ENCODE data around the gene RAB42. TPM values are rescaled to one million over a fixed set of nuclear protein-coding genes. Genes with fewer than 3 reads are reported as not detected.
"Not testable (repeated sequence)": the region's sequence is repeated elsewhere in the genome, so short reads cannot be mapped to it uniquely, and the experiment has no call there.

The RAB42 gene, protein sequence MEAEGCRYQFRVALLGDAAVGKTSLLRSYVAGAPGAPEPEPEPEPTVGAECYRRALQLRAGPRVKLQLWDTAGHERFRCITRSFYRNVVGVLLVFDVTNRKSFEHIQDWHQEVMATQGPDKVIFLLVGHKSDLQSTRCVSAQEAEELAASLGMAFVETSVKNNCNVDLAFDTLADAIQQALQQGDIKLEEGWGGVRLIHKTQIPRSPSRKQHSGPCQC
- not detected for total RNA-seq

DNA sequence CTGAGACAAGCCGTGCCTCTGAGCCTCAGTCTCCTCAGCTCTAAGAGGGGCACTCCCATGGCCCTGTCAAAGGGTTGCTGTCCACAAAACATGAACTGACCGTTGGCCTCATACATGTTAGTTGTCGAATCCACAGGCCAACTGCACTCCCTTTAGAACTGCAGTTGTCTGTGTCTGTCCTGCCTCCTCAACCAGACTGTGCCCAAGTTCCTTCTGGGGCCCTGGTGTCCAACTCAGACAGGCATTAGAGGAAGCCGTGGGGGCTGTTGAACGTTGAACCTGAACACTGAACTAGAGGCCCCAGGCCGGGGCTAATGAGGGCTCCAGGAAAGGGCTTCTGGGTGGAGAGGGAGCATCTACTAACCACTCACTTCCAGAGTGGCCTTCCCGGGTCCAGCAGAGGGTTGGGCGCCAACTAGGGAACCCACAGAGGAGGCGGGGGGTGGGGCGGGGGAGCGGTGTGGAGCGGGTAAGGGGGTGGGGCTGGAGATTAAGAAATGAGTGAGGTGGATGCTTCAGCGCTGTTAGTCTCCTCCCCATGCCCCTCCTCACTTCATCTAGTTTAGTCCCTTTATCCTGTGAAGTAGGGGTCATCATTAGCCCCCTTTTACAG is at the start of gene RAB42:
TSS of gene RAB42 (plus strand) at position 558 of the 613 bp plus-strand sequence. CDS start 247 bp downstream, outside the sequence.
- no peaks in the 10 kb centered on the region for H3K9me3 Mint-ChIP-seq
- peaks cover 9% of the 10 kb centered on the region for H3K27me3 Mint-ChIP-seq
- peak within 1 kb of the TSS; percentile 43 for H3K4me3 Mint-ChIP-seq
- peaks cover 6% of the 10 kb centered on the region for H3K36me3 Mint-ChIP-seq (ENCODE audit: low read depth)
- DNase-seq: no peak
- CTCF ChIA-PET: no interaction called here
- H3K4me1 Mint-ChIP-seq: peaks cover 8% of the 10 kb centered on the region
- no peak within 1 kb of the TSS for H3K27ac Mint-ChIP-seq
- POLR2A ChIA-PET: interaction anchor here (1.6 to 2.6 kb wide), 2 partner anchors 10 to 11 kb away, joined by 11 to 19 read pairs; no protein-coding TSS in a partner anchor

DNA sequence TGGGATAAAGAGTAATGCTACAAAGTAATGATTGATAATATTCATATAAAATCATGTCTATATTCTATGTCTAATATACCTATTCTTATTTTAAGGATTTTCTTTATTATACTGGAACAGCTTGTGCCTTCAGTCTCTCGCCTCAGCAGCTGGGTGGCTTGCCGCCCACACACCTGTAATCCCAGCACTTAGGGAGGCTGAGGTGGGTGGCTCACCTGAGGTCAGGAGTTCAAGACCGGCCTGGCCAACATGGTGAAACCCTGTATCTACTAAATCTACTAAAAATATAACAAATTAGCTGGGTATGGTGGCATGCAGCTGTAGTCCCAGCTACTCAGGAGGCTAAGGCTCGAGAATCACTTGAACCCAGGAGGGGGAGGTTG is 46.8 kb upstream of the RAB42 start:
- Mint-ChIP-seq H3K27ac (no peak overlapping the region), H3K9me3 (no peaks in the 10 kb centered on the region), H3K27me3 (no peaks in the 10 kb centered on the region), H3K36me3 (ENCODE audit: low read depth) (no peaks in the 10 kb centered on the region), H3K4me3 (no peak overlapping the region), H3K4me1 (no peaks in the 10 kb centered on the region)
- DNase-seq: no peak
- ChIA-PET CTCF (no interaction called here), POLR2A (interaction anchor here (0.8 to 1.4 kb wide), 2 partner anchors 37 to 103 kb away, joined by 3 to 5 read pairs; partner anchors contain the start of gene RNU11)

DNA sequence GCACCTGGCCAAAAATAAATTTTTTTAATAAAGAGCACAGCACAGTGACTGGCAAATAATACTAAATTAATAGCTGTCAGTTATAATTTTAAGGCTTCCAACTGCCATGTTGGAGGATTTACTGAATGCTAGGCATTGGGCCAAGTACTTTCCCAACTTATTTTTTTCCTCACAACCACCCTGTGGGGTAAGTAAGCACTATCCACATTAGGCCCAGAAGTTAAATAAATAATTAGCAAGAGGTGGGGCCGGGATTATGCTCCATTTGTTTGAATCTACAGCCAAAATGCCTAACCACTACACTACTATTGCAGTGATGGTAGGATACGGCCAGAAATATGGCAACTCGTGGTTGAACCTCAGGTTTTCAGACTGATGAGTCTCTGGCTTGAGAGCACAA is 43.7 kb upstream of the RAB42 start:
- Mint-ChIP-seq H3K4me1 (peaks cover 11% of the 10 kb centered on the region), H3K27me3 (no peaks in the 10 kb centered on the region), H3K4me3 (no peak overlapping the region), H3K27ac (no peak overlapping the region), H3K9me3 (no peaks in the 10 kb centered on the region), H3K36me3 (ENCODE audit: low read depth) (peaks cover 5% of the 10 kb centered on the region)
- POLR2A ChIA-PET: interaction anchor here (1.6 to 10.6 kb wide), 3 partner anchors 30 to 32 kb away, joined by 3 to 185 read pairs (median 6); no protein-coding TSS in a partner anchor
- CTCF ChIA-PET: no interaction called here
- no peak for DNase-seq

DNA sequence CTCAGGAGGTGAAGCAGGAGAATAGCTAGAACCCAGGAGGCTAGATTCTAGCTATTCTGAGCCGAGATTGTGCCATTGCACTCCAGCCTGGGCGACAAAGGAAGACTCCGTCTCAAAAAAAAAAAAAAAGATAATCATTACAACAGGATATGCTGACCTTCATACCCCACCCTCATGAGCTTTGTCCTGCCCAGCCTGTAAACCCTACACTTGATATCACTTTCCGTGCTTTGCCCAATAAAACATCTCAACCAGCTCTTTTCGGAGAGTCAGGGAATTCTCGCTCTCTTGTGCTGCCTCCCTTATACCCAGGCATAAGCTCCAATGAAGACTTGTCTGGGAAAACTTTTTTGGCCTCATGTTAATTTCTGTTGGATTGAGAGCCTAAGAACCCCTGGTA is 40.7 kb upstream of the RAB42 start:
- POLR2A ChIA-PET: interaction anchor here (0.6 to 10.6 kb wide), 5 partner anchors 13 to 118 kb away, joined by 3 to 185 read pairs (median 4); partner anchors contain the start of gene RCC1
- CTCF ChIA-PET: interaction anchor here (0.7 to 5.5 kb wide), 3 partner anchors 29 to 326 kb away, joined by 3 to 36 read pairs (median 3); no protein-coding TSS in a partner anchor
- H3K27ac Mint-ChIP-seq: no peak overlapping the region
- peaks cover 27% of the 10 kb centered on the region for H3K4me1 Mint-ChIP-seq
- H3K4me3 Mint-ChIP-seq: no peak overlapping the region
- DNase-seq: no peak
- no peaks in the 10 kb centered on the region for H3K27me3 Mint-ChIP-seq
- H3K36me3 Mint-ChIP-seq (ENCODE audit: low read depth): peaks cover 24% of the 10 kb centered on the region
- no peaks in the 10 kb centered on the region for H3K9me3 Mint-ChIP-seq

DNA sequence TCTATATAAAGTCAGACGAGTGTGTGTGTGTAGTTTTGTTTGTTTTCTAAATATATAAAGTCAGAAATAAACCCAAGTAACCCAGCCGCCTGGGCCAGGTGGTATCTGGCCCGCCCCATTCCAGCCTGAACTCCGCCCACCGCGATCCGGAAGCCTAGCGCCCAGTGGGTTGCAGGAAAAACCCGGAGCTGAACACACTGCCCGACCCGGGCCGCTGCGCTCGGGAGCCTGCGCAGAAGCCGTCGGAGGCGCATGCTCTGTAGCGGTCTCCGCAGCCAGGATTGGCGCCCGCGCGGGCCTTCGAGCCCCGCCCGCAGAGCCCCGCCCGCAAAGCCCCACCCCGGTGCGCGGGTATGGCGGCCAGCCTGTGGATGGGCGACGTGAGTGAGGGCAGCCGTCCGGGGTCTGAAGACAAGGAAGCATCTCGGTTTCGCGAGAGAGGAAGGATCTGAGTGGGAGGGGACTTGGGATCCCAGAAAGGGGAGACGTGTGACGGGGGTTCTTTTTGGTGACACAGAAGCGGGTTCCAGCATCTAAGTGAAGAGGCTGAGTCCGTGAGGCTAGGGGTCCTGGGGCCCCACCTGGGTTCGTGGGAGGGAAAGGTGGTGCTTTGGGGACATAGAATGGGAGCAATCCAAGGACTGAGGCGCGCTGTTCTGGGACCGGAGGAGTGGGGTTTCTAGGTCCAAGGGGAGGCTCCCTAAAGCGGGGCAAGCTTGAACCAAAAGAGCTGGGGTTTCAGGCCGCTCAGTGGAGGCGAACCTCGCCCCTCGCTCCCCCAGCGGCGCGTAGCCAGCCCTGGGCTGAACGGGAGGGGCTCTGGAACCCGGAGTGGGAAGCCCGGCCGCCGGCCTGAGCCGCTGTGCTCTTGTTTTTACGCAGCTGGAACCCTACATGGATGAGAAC is 39.1 kb upstream of the RAB42 start, which contains the start of gene TRNAU1AP:
TSS of gene TRNAU1AP (plus strand) at position 328 of the 906 bp plus-strand sequence. CDS start at position 354, 26 bp downstream.
- CTCF ChIA-PET: interaction anchor here (0.6 to 5.5 kb wide), 7 partner anchors 28 to 324 kb away, joined by 3 to 36 read pairs (median 5); no protein-coding TSS in a partner anchor
- no peaks in the 10 kb centered on the region for H3K27me3 Mint-ChIP-seq
- peaks cover 29% of the 10 kb centered on the region for H3K36me3 Mint-ChIP-seq (ENCODE audit: low read depth)
- DNase-seq: peak; percentile 98
- no peaks in the 10 kb centered on the region for H3K9me3 Mint-ChIP-seq
- peak within 1 kb of the TSS; percentile 91 for H3K27ac Mint-ChIP-seq
- POLR2A ChIA-PET: interaction anchor here (0.5 to 10.6 kb wide), 24 partner anchors 9 to 628 kb away, joined by 3 to 185 read pairs (median 4); partner anchors contain the start of genes RCC1, RNU11, SESN2 and SRSF4
- H3K4me1 Mint-ChIP-seq: peaks cover 29% of the 10 kb centered on the region
- H3K4me3 Mint-ChIP-seq: peak within 1 kb of the TSS; percentile 92

DNA sequence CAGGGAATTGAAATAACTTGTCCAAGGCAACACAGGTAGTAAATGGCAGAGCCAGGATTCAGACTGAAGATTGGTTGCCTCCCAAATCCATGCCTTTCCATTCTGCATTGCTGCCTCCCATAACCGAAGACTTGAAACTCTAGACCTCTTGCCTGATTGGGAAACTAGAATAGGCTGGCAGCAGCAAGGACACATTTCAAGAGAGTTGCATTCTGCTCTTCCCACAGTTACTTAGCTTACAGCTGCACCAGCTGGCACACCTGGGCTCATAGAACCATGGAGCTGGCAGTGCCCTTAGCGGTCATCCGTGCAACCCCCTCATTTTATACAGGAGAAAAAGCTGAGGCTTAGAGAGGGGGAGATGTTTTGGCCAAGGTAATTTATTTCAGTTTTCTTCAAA is 31.2 kb upstream of the RAB42 start:
- no peaks in the 10 kb centered on the region for H3K9me3 Mint-ChIP-seq
- no peak for DNase-seq
- no peak overlapping the region for H3K4me3 Mint-ChIP-seq
- ChIA-PET POLR2A (interaction anchor here (0.6 to 1.8 kb wide), 4 partner anchors 8 to 49 kb away, joined by 3 to 16 read pairs (median 4); partner anchors contain the start of gene TRNAU1AP), CTCF (interaction anchor here (0.6 kb wide), 1 partner anchor 19 kb away, joined by 3 read pairs; no protein-coding TSS in a partner anchor)
- peaks cover 58% of the 10 kb centered on the region for H3K36me3 Mint-ChIP-seq (ENCODE audit: low read depth)
- H3K27ac Mint-ChIP-seq: no peak overlapping the region
- peaks cover 2% of the 10 kb centered on the region for H3K4me1 Mint-ChIP-seq
- H3K27me3 Mint-ChIP-seq: no peaks in the 10 kb centered on the region

DNA sequence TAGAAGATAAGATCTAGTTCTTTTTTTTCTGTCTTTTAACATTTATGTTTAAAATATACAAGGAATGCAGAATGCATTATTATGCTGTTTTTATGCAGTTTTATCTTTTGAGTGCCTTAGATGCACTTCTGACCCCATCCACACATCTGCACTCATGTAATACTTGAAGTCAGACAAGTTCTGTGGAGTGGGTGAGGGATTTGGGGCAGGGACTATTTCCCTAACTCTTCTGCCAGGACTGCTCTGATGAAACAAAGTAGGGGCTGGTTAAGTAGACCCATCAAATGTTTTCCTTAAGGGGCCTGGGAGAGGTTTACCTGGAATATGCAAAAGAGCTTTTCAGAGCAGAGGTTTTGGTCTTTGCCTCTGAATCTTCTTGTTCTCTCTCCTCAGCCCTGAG is 27.8 kb upstream of the RAB42 start:
- H3K27ac Mint-ChIP-seq: no peak overlapping the region
- H3K4me3 Mint-ChIP-seq: no peak overlapping the region
- H3K4me1 Mint-ChIP-seq: no peaks in the 10 kb centered on the region
- no peaks in the 10 kb centered on the region for H3K27me3 Mint-ChIP-seq
- ChIA-PET CTCF (interaction anchor here (1.8 kb wide), 1 partner anchor 17 kb away, joined by 6 read pairs; no protein-coding TSS in a partner anchor), POLR2A (interaction anchor here (1.0 to 4.1 kb wide), 4 partner anchors 9 to 318 kb away, joined by 3 to 23 read pairs (median 7); partner anchors contain the start of gene TRNAU1AP)
- DNase-seq: no peak
- H3K9me3 Mint-ChIP-seq: no peaks in the 10 kb centered on the region
- H3K36me3 Mint-ChIP-seq (ENCODE audit: low read depth): peaks cover 57% of the 10 kb centered on the region

DNA sequence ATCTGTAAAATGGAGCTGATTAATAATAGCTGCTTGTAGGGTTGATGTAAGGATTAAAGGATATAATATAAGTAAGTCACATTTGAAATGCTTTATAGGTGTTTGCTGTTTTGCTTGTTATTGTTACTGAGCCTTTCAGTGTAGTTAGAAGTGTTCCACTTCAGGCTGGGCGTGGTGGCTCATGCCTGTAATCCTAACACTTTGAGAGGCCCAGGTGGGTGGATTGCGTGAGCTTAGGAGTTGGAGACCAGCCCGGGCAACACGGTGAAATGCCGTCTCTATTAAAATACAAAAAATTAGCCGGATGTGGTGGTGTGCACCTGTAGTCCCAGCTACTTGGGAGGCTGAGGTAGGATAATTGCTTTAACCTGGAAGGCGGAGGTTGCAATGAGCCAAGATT is 27.0 kb upstream of the RAB42 start:
- Mint-ChIP-seq H3K4me3 (no peak overlapping the region), H3K4me1 (no peaks in the 10 kb centered on the region), H3K36me3 (ENCODE audit: low read depth) (peaks cover 51% of the 10 kb centered on the region), H3K9me3 (no peaks in the 10 kb centered on the region), H3K27ac (no peak overlapping the region), H3K27me3 (no peaks in the 10 kb centered on the region)
- no peak for DNase-seq
- POLR2A ChIA-PET: interaction anchor here (0.8 to 4.1 kb wide), 4 partner anchors 9 to 19 kb away, joined by 3 to 23 read pairs (median 8); partner anchors contain the start of gene TRNAU1AP
- CTCF ChIA-PET: interaction anchor here (0.7 to 1.8 kb wide), 2 partner anchors 11 to 16 kb away, joined by 3 to 6 read pairs; no protein-coding TSS in a partner anchor

DNA sequence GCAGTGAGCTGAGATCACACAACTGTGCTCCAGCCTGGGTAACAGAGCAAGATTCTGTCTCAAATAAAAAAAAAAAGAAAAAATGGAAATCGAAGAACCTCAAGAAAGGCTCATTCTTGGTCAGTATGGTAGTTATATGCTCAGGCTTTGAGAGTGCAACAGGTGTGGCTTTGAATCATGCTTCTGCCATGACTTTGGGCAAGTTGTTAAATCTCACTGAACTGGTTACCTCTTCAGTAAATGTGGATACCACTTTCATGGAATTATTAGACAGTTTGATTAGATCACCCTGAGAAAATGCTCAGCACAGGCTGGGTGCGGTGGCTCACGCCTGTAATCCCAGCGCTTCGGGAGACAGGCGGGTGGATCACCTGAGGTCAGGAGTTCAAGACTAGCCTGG is 26.3 kb upstream of the RAB42 start:
- no peak for DNase-seq
- H3K36me3 Mint-ChIP-seq (ENCODE audit: low read depth): peaks cover 45% of the 10 kb centered on the region
- no peaks in the 10 kb centered on the region for H3K9me3 Mint-ChIP-seq
- POLR2A ChIA-PET: interaction anchor here (0.8 to 1.4 kb wide), 2 partner anchors 15 to 19 kb away, joined by 4 to 15 read pairs; no protein-coding TSS in a partner anchor
- no peak overlapping the region for H3K4me3 Mint-ChIP-seq
- H3K27me3 Mint-ChIP-seq: no peaks in the 10 kb centered on the region
- H3K4me1 Mint-ChIP-seq: no peaks in the 10 kb centered on the region
- CTCF ChIA-PET: no interaction called here
- H3K27ac Mint-ChIP-seq: no peak overlapping the region

DNA sequence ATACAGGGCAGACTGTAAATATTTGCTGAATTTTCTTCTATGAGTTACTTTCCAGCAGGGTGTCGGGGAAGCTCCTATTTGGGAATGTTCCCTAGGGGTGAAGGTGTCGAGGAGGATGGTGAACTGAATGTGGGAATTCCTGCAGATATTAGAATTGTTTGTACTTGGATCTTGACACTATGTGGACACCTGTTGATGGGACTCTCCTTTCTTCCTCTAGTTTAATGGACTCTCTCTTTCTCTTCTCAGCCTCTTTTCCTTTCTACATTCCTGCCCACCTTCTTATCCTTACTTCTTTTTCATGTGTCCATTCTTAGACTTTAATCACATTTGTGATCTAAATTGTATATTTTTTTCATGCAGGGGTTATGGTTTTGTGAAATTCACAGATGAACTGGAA is 25.1 kb upstream of the RAB42 start:
- CTCF ChIA-PET: interaction anchor here (0.5 to 0.7 kb wide), 2 partner anchors 303 to 318 kb away, joined by 4 read pairs; no protein-coding TSS in a partner anchor
- Mint-ChIP-seq H3K9me3 (no peaks in the 10 kb centered on the region), H3K27me3 (no peaks in the 10 kb centered on the region), H3K27ac (no peak overlapping the region), H3K4me1 (no peaks in the 10 kb centered on the region), H3K4me3 (no peak overlapping the region), H3K36me3 (ENCODE audit: low read depth) (peaks cover 43% of the 10 kb centered on the region)
- POLR2A ChIA-PET: interaction anchor here (0.8 to 1.4 kb wide), 2 partner anchors 13 kb away, joined by 3 to 15 read pairs; no protein-coding TSS in a partner anchor
- DNase-seq: no peak

DNA sequence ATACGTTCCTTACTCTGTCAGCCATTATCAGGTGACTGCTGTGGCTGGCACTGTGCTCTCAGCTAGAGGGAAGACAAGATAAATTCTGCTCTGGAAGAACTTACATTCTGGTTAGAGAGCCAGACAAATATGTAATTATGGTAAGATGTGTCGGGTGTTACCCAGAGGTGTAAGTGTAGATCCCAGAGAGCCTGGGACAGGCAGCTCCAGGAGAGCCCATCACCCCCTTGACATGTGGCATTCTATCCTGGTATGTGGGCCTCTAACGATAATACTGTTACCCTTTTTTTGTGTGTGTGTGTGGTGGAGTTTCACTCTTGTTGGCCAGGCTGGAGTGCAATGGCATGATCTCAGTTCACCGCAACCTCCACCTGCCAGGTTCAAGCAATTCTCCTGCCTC is 20.2 kb upstream of the RAB42 start:
- Mint-ChIP-seq H3K4me1 (peaks cover 1% of the 10 kb centered on the region), H3K27me3 (no peaks in the 10 kb centered on the region), H3K4me3 (no peak overlapping the region), H3K36me3 (ENCODE audit: low read depth) (peaks cover 41% of the 10 kb centered on the region), H3K9me3 (no peaks in the 10 kb centered on the region), H3K27ac (no peak overlapping the region)
- ChIA-PET CTCF (interaction anchor here (0.9 kb wide), 1 partner anchor 10 kb away, joined by 3 read pairs; no protein-coding TSS in a partner anchor), POLR2A (interaction anchor here (5.5 kb wide), 1 partner anchor 8 kb away, joined by 64 read pairs; no protein-coding TSS in a partner anchor)
- DNase-seq: no peak

DNA sequence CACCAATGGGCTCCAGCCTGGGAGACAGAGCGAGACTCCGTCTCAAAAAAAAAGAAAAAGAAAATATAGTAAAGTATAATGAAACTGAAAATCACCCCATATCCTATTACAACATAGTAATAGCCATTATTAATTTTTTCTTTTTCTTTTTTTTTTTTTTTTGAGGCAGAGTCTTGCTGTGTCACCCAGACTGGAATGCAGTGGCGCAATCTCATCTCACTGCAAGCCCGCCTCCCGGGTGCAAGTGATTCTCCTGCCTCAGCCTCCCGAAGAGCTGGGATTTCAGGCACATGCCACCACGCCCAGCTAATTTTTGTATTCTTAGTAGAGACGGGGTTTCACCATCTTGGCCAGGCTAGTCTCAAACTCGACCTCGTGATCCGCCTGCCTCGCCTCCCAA is 19.2 kb upstream of the RAB42 start:
- H3K36me3 Mint-ChIP-seq (ENCODE audit: low read depth): peaks cover 45% of the 10 kb centered on the region
- CTCF ChIA-PET, DNase-seq: not testable (repeated sequence)

More for the DNA sequence above, 19.2 kb upstream of the RAB42 start:
- H3K27ac Mint-ChIP-seq, H3K4me1 Mint-ChIP-seq, H3K9me3 Mint-ChIP-seq, H3K27me3 Mint-ChIP-seq, H3K4me3 Mint-ChIP-seq: not testable (repeated sequence)
- POLR2A ChIA-PET: interaction anchor here (5.5 kb wide), 1 partner anchor 7 kb away, joined by 64 read pairs; no protein-coding TSS in a partner anchor
